Measurements from ENCODE around the gene MTTP.
"Not testable (repeated sequence)": the region's sequence is repeated elsewhere in the genome, so short reads cannot be mapped to it uniquely, and the experiment has no call there.

Gene MTTP

GRCh38 chr4:99574530-99575324 is at the start of gene MTTP:
Gene MTTP, plus strand, starts transcription at chr4:99574824. Its CDS starts 86 bp downstream, at chr4:99574910.
- no peak for DNase-seq (ENCODE audit: low read depth)

- DNase-seq (ENCODE audit: low read depth): no peak
Measured at GRCh38 chr4:99529228-99529627, 45.4 kb upstream of the MTTP start.

GRCh38 chr4:99529956-99530355 is 44.7 kb upstream of the MTTP start:
- no peak for DNase-seq (ENCODE audit: low read depth)

- not testable (repeated sequence) for DNase-seq (ENCODE audit: low read depth)
Measured at GRCh38 chr4:99534699-99535098, 39.9 kb upstream of the MTTP start.

GRCh38 chr4:99536271-99536670 is 38.4 kb upstream of the MTTP start:
- no peak for DNase-seq (ENCODE audit: low read depth)

- no peak for DNase-seq (ENCODE audit: low read depth)
Measured at GRCh38 chr4:99536848-99537247, 37.8 kb upstream of the MTTP start.

GRCh38 chr4:99537674-99538073 is 37.0 kb upstream of the MTTP start:
- DNase-seq (ENCODE audit: low read depth): no peak

- DNase-seq (ENCODE audit: low read depth): no peak
Measured at GRCh38 chr4:99540277-99540939, 34.2 kb upstream of the MTTP start.

GRCh38 chr4:99552872-99553271 is 21.8 kb upstream of the MTTP start:
- no peak for DNase-seq (ENCODE audit: low read depth)

- peak; percentile 96 for DNase-seq (ENCODE audit: low read depth)
Measured at GRCh38 chr4:99563310-99564186, 11.1 kb upstream of the MTTP start, which contains the start of gene TRMT10A. Gene TRMT10A, minus strand, starts transcription at chr4:99564039. Its CDS starts 4,701 bp downstream, at chr4:99559338.

- no peak for DNase-seq (ENCODE audit: low read depth)
Measured at GRCh38 chr4:99564921-99565320, 9.7 kb upstream of the MTTP start.

GRCh38 chr4:99571883-99572282 is 2.7 kb upstream of the MTTP start:
- DNase-seq (ENCODE audit: low read depth): no peak

GRCh38 chr4:99572527-99573240 is 1.9 kb upstream of the MTTP start:
- DNase-seq (ENCODE audit: low read depth): no peak

GRCh38 chr4:99573735-99574368 is 772 bp upstream of the MTTP start:
- DNase-seq (ENCODE audit: low read depth): no peak

GRCh38 chr4:99578714-99579113 is 4.1 kb downstream of the MTTP start:
- no peak for DNase-seq (ENCODE audit: low read depth)

GRCh38 chr4:99585516-99585915 is 10.9 kb downstream of the MTTP start:
- DNase-seq (ENCODE audit: low read depth): no peak

GRCh38 chr4:99586322-99586721 is 11.7 kb downstream of the MTTP start:
- no peak for DNase-seq (ENCODE audit: low read depth)

- no peak for DNase-seq (ENCODE audit: low read depth)
Measured at GRCh38 chr4:99586797-99587196, 12.2 kb downstream of the MTTP start.

- no peak for DNase-seq (ENCODE audit: low read depth)
Measured at GRCh38 chr4:99587309-99587708, 12.7 kb downstream of the MTTP start.

- DNase-seq (ENCODE audit: low read depth): no peak
Measured at GRCh38 chr4:99587803-99588202, 13.2 kb downstream of the MTTP start.

GRCh38 chr4:99591757-99592156 is 17.1 kb downstream of the MTTP start:
- no peak for DNase-seq (ENCODE audit: low read depth)

Data from ELR (cell line).